GM19324 (cell line): ENCODE data around the gene RNF138.
"Not testable (repeated sequence)": the region's sequence is repeated elsewhere in the genome, so short reads cannot be mapped to it uniquely, and the experiment has no call there.

Experiments
- ATAC-seq: cut with Tn5 transposase; IDR thresholded peaks from one replicate; pipeline ENCODE4 v1.9.1; 2021; ENCODE audit warnings: mild to moderate bottlenecking, moderate library complexity; ENCODE audit not compliant: unreplicated experiment, low FRiP score

Gene RNF138

GRCh38 chr18:32095192-32095899, 3.7 kb downstream of the RNF138 start:
- no peak for ATAC-seq

DNA sequence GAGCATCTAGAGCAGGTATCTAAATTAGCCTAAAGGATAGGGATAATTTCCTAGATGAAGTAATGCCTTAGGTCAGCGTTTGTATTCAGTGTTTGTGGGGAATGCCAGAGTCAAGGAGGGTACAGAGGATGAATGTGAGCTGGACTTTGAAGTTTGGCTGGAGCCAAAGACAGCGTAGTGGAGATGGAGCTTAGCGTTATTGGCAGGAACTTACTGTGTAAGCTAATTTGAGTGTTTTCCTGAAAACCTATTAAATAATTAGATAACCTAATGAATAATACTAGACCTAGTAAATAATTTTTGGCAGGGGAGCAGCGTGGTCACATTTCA, 4.2 kb downstream of the RNF138 start:
- no peak for ATAC-seq

DNA sequence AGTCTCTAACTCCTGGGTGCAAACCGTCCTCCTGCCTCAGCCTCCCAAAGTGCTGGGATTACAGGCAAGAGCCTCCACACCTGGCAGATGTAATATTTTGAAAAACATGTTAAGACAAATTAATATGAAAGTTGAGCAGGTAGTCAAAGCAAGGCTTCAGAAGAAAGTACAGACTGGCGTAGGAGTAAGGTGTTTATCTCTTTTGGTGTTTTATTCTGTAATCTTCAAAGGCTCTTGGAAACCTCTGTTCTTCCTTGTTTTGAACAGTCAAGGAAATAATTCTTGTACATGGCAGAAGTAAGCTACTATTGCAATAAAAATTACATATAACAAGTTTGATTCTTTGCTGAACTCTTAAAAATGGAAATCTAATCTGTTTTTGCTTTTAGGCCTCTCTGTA, 5.3 kb downstream of the RNF138 start:
- no peak for ATAC-seq

- ATAC-seq, result no peak
These were observed 12.8 kb downstream of the RNF138 start for GRCh38 chr18:32104516-32104915.

DNA sequence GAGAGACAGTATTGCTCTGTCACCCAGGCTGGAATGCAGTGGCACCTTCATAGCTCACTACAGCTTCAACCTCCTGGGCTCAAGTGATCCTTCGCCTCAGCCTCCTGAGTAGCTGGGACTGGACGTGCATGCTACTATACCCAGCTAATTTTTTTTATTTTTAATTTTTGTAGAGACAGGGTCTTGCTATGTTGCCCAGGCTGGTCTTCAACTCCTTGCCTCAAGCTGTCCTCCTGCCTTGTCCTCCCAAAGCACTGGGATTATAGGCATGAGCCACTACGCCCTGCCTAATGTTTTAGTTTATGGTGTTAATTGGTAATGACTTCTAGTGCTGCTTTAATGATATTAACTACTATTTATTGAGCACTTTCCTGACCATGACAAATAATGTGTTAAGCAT, 18.3 kb downstream of the RNF138 start:
- no peak for ATAC-seq

DNA sequence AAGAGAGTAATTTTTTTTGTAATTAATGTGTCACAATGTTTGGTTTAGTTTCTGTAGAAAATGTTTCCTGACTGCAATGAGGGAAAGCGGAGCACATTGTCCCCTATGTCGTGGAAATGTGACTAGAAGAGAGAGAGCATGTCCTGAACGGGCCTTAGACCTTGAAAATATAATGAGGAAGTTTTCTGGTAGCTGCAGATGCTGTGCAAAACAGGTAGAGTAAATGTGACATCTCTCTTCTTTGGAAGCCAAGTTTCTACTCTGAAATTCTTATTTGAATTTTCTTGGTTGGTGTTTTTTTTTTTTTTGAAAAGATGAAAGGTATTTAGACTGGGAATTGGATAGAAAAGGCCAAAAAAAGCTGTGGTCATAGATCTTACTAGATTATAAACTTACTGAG, 20.0 kb downstream of the RNF138 start:
- ATAC-seq, result no peak

GRCh38 chr18:32112826-32113225, 21.2 kb downstream of the RNF138 start:
- no peak for ATAC-seq

GRCh38 chr18:32114293-32114942, 22.7 kb downstream of the RNF138 start:
- ATAC-seq, result no peak

DNA sequence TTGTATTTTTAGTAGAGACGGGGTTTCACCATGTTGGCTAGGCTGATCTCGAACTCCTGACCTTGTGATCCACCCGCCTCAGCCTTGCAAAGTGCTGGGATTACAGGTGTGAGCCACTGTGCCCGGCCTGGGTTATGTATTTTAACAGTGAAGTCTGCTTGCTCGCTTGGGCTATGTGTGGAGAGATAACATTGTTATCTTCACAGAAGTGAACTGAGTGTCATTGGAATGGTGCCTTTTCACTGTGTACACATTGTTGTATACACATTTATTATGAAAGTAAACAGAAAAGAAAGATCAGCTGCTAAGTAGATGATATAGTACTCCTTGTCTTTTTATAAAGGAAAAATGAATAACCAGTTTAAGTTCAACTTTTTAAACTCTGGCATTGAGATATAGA, 30.4 kb downstream of the RNF138 start:
- ATAC-seq, result no peak

DNA sequence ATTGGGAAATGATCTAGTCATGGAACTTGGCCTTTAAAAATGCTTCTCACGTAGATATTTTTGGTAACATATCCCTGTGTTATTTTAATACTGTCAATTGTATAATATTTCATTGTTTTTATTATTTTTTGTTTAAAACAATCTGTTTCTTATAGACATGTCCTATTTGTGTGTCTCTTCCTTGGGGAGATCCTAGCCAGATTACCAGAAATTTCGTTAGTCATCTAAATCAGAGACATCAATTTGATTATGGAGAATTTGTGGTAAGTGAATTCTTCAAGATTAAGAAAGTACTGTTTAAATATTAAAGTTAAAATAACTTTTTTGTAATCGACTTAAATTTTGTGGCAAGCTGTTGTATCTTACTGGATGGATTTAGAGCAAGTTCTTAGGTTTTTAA, 34.9 kb downstream of the RNF138 start:
- ATAC-seq, result no peak

- no peak for ATAC-seq
These were observed 44.0 kb downstream of the RNF138 start for GRCh38 chr18:32135625-32136024.

GRCh38 chr18:32138332-32138982, 46.8 kb downstream of the RNF138 start:
- no peak for ATAC-seq

DNA sequence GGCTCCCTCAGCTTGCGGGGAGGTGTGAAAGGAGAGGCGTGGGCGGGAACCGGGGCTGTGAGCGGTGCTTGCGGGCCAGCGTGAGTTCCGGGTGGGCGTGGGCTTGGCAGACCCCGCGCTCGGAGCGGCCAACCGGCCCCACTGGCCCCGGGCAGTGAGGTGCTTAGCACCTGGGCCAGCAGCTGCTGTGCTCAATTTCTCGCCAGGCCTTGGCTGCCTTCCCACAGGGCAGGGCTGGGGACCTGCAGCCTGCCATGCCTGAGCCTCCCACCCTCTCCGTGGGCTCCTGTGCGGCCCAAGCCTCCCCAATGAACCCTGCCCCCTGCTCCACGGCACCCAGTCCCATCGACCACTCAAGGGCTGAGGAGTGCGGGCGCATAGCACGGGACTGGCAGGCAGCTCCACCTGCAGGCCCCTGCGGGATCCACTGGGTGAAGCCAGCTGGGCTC, 48.2 kb downstream of the RNF138 start:
- no peak for ATAC-seq

DNA sequence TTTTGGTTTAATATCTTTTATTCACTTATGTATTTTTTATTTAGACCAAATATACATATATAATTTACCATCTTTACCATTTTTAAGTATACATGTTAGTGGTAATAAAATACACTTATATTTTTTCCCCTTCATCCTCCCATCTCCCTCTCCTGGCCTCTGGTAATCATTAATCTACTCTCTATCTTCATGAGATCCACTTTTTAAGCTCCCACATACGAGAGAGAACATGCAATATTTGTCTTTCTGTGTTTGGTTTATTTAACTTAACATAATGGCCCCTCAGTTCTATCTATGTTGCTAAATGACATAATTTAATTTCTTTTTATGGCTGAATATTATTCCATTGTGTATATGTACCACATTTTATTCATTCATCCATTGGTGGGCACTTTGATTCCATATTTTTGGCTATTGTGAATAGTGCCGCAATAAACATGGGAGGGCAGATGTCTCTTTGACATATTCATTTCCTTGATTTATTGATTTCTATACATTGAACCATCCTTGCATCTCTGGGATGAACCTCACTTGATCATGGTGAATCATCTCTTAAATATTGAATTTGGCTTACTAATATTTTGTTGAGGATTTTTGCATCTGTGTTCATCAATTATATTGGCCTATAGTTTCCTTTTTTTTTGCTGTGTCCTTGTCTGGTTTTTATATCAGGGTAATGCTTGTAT, 56.7 kb downstream of the RNF138 start:
- no peak for ATAC-seq

DNA sequence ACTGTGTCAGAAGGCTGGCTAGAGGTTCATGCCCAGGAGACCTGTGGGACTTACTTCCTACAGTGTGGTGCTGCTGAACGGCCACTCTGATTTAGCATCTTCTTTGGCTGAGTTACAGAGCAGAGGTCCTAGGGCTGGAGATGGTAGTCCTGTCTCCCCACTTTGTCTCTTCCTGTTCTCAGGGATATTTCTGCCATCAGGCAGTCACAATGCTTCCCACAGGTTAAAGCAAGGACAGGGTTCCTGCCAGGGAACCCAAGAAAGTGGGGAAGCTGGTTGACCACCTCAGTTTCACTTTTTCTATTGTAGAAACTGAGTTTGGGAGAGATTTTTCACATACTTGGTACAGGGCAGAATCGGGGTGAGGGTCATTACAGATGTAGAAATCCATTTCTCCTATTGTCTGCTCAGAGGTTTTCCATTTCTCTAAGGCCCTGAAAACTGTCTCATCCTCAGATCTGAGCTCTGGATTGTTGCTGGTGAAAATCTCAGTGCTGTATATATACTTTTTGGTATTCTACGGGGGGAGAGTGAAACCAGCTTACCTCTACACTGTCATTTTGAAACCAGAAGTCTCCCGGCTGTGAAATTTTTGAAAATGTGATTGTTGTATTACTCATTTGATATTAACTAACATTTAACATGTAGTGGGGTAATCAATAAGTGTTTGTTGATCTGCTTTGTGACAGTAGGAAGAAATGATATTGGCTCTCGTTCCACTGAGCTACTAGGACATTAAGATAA, 61.2 kb downstream of the RNF138 start:
- peak; percentile 56 for ATAC-seq

DNA sequence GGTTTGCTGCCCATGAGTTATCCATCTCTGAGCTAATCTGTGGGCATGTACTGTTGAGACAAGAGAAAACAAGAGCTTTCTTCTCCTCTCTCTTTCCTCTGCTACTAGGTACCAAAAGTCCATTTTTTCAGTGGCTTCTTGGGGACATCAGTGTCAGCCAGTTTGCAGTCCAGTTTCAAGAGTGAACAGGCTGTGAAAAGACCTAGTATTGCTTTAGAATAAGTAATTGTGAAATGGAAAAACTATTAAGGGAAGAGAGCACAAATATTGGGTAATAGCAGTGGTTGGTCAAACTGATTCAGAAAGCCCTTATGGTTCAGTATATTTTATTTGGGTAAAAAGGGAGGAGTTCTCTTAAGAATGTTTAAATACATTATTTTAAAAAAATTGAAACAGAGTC, 65.2 kb downstream of the RNF138 start:
- no peak for ATAC-seq

GRCh38 chr18:32157580-32157979, 65.9 kb downstream of the RNF138 start:
- ATAC-seq, result no peak

DNA sequence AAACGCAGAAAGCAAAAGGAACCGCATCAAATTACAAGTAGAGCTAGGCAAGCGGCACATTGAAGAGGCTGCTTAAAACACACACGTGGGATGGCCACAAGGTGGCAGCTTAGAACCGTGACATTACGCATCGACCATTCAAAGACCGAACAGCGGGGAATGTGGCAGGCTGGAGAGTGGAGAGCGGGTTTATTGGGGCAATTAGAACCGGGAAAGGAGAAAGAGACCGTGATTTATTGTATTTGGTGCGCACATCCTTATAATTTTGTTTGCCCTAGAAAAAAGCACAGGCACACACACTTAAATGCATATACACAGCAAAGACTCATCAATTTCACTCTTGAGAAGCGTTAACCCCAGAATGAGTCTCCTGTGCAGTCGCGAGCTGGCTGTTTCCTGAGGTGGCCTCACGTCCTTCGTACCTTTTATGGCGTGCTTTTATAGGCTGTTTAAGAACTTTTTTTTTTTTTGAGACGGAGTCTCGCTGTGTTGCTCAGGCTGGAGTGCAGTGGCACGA, 66.5 kb downstream of the RNF138 start:
- ATAC-seq, result peak; percentile 74

- ATAC-seq, result not testable (repeated sequence)
These were observed 67.0 kb downstream of the RNF138 start for GRCh38 chr18:32158631-32159030.

DNA sequence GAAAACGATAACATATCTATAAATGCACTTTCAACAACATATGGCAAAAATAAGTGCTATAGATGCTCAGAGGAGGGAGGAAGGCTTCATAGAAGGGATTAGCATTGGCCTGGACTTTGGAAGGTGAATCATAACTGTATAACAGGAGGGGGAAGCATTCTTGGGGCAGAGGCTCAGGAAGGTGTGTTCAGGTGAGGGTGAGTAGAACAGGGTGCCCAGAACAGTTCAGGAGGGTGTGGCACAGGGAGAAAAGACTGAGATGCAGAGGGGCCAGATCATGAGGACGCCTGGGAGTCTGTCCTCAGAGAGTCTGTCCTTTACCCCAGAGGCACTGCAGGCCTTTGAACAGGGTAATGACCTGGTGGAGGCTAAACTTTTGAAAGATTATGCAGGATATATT, 68.9 kb downstream of the RNF138 start:
- no peak for ATAC-seq
